RWPE1 (cell line): ENCODE data around the gene IFITM10.
A peak's percentile ranks its signal among the peaks of the same experiment; 100 is the strongest.

ENCODE experiments used
- CTCF ChIA-PET: fragments of 350-600 bp; sonication (Branson Sonifier 250); formaldehyde crosslinking; extraction: SDS; loops from one replicate; lab custom pipeline; 2021; lab: Yijun Ruan, JAX
- POLR2A ChIA-PET: fragments of 400-600 bp; formaldehyde crosslinking; extraction: SDS; loops from one replicate; lab custom pipeline; 2020; ENCODE audit warnings: antibody characterized with exemption; ENCODE audit not compliant: low non-redundant PET; lab: Yijun Ruan, JAX
- DNase-seq: peaks from one replicate; pipeline ENCODE4 v3.0.0; 2012; ENCODE audit warnings: low spot score
- H3K27ac ChIP-seq: fragments of 450-650 bp; 2 replicates; pipeline ENCODE4 v1.5.1; 2017
- TF ChIP-seq, protein P1 (sequence below): fragments of 450-650 bp; conservative IDR thresholded peaks from 2 replicates; pipeline ENCODE4 v1.5.1; 2017; ENCODE audit warnings: low read depth, mild to moderate bottlenecking

The IFITM10 gene

GRCh38 chr11:1760351-1761109 lies 10.1 kb upstream of the IFITM10 start:
- CTCF ChIA-PET = interaction anchor here (0.6 kb wide), 1 partner anchor 65 kb away, joined by 4 read pairs; no protein-coding TSS in a partner anchor
- H3K27ac ChIP-seq = peak overlapping the region; percentile 93
- TF ChIP-seq, protein P1, sequence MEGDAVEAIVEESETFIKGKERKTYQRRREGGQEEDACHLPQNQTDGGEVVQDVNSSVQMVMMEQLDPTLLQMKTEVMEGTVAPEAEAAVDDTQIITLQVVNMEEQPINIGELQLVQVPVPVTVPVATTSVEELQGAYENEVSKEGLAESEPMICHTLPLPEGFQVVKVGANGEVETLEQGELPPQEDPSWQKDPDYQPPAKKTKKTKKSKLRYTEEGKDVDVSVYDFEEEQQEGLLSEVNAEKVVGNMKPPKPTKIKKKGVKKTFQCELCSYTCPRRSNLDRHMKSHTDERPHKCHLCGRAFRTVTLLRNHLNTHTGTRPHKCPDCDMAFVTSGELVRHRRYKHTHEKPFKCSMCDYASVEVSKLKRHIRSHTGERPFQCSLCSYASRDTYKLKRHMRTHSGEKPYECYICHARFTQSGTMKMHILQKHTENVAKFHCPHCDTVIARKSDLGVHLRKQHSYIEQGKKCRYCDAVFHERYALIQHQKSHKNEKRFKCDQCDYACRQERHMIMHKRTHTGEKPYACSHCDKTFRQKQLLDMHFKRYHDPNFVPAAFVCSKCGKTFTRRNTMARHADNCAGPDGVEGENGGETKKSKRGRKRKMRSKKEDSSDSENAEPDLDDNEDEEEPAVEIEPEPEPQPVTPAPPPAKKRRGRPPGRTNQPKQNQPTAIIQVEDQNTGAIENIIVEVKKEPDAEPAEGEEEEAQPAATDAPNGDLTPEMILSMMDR = no peak
- DNase-seq = no peak
- POLR2A ChIA-PET = no interaction called here

DNA sequence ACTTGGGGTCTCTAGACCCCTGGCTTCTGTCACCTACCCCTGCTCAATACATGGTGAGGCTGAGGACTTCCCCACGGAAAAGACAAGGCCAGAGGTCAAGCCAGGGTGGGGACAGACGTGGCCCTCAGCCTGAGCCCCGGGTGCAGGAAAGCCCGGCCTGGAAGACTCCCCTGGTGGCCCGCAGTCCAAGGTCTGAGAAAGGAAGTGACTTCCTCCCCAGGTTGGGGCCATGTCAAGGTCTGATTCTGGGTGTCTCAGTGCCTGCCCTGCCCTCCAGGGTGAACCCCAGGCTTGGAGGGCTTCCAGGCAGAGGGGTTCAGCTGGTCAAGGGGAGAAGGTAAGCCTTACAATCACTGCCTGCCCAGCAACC lies 9.4 kb upstream of the IFITM10 start:
- ChIA-PET CTCF (no interaction called here), POLR2A (no interaction called here)
- TF ChIP-seq, protein P1 = no peak
- H3K27ac ChIP-seq = peak overlapping the region; percentile 93
- no peak for DNase-seq

DNA sequence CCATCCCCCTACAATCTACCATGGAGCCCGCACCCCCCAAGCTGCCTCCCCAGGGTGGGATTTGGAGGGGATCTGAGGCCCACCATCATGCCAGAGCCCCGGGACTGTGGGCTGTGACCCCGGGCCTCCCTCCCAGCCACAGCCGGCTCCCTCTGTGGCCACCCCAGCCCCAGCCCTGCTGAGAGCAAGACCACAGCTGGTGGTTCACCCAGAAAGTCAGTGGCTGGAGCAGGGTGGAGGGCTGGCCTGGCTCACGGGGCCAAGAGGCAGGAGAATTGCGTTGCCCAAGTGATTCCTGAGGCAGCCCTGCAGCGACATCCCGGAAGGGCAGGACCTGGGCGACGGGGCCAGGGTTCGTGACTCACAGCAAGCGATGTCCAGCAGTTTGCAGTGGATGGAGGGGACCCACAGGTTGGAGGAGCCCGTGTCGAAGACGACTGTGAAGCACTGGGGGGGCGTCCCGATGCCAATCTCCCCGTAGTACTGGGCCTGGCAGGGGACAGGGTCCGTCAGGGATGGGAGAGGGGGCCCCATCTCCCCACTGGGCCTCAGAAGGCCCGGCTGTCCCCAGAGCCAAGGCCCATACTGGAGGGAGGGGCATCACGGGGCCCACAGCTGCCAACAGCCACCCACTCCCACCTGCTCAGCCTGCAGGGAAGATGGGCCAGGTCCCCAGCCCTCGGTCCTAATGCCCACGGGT lies 8.9 kb upstream of the IFITM10 start:
- H3K27ac ChIP-seq = peak overlapping the region; percentile 93
- no peak for DNase-seq
- TF ChIP-seq, protein P1 = no peak
- ChIA-PET CTCF (no interaction called here), POLR2A (no interaction called here)

- ChIA-PET POLR2A (no interaction called here), CTCF (interaction anchor here (0.6 kb wide), 1 partner anchor 191 kb away, joined by 3 read pairs; no protein-coding TSS in a partner anchor)
- no peak for DNase-seq
- TF ChIP-seq, protein P1 = no peak
- peak overlapping the region; percentile 93 for H3K27ac ChIP-seq
Observed at GRCh38 chr11:1758611-1759150, 8.3 kb upstream of the IFITM10 start.

DNA sequence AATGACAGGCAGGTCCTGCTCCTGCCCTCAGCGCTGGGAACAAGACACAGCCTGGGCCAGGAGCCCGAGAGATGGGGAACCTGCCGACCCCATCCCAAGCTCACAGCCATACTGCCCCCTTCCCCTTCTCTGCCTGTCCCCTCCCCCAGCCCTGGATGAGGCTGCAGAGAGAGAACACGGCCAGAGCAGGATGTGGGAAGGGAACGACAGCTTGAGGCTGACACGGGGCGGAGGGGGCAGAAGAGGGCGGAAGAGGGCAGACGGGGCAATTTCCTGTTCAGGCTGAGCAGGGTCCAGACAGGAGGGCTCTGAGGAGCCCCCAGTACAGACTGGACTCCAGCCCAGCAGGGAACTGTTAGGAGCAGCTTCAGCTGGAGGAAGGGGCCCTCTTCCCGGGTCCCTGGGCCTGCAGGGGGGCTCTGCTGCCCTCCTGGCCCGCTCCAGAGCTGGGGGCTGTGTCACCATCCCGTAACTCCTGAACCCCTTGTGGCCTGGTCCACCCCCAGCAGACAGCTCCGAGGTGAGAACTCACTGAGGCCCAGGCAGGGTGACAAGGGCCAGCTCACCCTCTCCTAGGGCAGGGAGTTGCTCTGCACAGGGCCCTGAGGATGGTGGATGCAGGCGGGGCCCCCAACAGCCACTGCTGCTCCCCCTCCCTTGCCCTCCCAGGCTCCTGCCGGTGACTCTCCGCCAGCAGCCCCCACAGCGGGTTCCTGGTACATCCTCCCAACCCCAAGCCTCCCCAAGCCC lies 7.6 kb upstream of the IFITM10 start:
- peak overlapping the region; percentile 93 for H3K27ac ChIP-seq
- DNase-seq = no peak
- ChIA-PET POLR2A (no interaction called here), CTCF (interaction anchor here (0.6 kb wide), 1 partner anchor 190 kb away, joined by 3 read pairs; no protein-coding TSS in a partner anchor)
- TF ChIP-seq, protein P1 = no peak
